GM18511 (cell line): ENCODE measurements around the gene XYLT1.

Source experiments
- ATAC-seq: cut with Tn5 transposase; IDR thresholded peaks from one replicate; pipeline ENCODE4 v1.9.1; 2021; ENCODE audit warnings: mild to moderate bottlenecking, moderate library complexity; ENCODE audit not compliant: unreplicated experiment

XYLT1 gene

DNA sequence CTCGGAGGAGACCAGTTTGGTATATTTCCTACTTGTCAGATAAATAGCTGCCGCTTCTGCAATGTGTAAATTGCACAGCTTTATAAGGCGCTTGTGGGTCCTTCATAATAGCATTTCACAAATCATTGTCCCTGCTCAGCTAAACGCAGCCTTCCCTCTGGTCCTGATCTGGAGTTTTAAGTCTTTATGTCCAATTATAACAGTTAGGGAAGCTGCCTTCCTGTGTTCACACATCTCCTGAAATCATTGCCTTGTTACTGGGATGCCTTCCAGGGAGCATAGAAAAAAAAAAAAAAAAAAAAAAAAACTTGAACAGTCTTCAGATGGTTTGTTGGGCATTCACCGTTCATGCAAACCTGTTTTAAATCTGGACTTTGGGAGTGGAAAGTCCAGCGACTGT, 342.0 kb downstream of the XYLT1 start:
- no peak for ATAC-seq

GRCh38 chr16:17126156-17126555, 344.6 kb downstream of the XYLT1 start:
- ATAC-seq: no peak

DNA sequence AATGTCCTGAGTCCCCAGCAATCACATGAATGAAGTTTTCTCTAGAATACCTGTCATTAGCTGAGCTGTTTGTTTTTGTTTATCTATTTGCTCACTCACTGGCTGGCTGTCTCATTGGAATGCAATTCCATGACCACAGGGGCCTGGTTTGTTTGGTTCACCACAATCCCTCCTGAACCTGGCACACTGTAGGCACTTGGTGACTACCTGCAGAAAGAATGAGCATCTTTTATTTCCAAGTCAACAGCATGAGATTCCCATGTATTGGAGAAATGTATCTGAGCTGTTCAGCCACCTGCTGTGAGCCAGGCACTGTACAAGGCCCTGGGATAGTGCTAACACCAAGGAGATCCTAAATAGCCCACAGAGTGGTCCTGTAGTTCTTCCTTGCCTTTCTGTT, 345.1 kb downstream of the XYLT1 start:
- no peak for ATAC-seq

GRCh38 chr16:17117906-17118577, 352.7 kb downstream of the XYLT1 start:
- ATAC-seq: no peak

DNA sequence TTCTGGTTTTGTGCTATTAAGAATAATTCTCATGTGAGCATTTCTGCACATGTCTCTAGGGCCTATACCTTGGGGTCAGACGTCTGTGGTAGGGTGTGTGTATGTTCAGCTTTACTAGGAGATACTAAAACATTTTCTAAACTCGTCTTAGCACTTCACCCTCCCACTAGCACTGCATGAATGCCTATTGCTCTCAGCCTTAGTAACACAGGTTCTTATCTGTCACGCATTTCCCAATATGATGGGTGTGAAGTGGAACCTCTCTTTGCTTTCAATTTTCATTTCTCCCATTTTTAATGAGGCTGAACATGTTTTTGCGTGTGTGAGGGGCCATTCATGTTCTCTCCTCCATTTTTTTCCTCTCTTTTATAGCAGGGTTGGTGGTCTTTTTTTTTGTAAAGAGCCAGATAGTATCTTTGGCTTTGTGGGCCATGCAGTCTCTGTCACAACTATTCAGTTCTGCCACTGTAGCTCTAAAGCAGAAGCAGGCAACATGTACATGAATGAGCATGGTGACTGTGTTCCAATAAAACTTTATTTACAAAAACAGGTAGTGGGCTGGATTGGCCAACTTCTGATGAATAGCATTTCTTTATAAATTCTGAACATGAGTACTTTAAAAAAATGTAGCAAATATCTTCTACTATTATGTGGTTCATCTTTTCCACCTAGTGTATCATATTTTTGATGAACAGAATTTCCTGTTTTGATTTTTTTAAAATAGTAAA, 354.0 kb downstream of the XYLT1 start:
- no peak for ATAC-seq

GRCh38 chr16:17109413-17109812, 361.3 kb downstream of the XYLT1 start:
- no peak for ATAC-seq

GRCh38 chr16:17108596-17108995, 362.2 kb downstream of the XYLT1 start:
- no peak for ATAC-seq

DNA sequence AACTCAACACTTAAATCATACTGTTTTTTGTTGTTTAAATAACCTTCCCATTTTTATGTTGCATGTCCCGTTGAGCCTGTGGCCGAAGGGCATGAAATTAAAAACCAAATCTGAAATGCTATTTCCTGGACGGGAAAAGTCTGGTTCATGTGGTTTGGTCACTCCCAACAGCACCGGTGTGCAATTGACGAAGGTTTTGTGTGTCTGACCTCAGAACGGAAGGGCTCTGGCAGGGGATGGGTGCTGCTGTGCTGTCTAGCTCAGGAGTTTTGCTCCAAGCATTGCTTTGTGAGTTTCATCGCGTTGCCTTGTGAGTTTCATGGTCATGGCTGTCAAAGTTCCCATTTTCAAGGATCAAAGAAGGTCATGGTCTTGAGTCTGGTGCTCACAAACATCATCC, 363.3 kb downstream of the XYLT1 start:
- no peak for ATAC-seq

DNA sequence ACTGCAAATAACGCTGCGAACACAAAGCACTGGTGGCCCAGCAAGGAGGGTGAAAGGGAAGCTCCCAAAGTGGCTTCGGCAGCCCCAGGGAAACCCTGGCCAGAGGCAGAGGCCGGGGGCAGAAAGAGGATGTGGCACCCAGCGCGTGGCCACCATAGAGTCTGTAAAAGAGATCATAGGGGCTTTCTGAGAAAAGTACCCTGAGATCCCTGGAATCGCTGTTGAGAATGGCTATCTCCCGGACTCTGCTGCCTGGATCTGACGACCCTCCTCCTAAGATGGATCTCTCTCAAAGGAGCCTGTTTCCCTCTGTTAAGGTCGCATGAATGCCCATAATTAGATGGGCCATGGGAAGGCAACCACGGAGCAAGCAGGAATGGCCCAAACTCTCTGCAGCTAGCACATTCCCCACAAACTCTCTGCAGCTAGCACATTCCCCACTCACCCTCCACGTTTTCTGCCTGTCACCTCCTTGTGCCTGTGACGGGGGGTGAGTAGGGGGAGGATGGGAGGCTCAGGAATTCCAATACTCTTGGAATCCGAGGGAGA, 364.4 kb downstream of the XYLT1 start:
- ATAC-seq: no peak

DNA sequence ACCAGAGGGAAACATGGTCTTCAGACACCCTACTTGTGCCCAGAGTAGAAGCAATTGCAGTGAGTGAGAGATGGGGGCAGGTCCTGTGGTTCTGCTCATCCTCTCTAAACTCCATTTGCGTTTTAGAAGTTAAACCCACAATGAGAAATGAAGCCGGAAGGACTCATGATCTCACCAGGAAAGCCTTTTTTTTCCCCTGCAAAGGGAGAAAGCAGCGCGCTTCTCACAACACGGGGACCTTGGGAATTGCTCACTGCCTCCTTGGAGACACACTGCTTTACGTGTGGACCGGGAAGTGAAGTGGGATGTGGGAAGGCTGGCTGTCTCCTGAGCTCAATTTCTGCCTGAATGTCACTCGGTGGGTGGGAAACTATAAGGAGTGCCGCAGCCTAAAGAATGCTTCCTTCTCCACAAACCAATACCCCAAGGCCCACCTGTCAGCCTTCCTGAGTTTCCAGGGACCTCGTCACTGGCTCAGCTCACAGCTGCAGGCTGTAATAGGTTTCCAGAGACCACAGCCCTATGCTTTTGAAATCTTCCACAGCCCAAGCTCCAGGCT, 365.4 kb downstream of the XYLT1 start:
- no peak for ATAC-seq

DNA sequence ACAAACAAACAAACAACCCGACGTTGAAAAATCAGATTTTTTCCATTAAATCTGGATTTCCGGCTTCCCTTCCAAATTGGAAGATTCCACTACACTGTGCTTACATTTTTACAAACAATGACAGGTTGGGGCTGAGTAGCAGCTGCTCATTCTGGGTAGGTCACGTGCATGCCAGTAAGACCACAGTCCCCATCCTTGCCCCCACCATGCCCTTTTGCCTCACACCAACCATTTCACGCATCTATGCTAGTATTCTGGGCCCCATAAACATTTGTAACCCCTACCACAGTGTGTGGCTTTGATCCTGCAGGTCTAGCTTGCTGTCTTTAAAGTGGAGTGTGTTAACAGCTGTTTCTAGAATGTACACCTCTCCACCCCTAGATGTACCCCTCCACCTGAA, 366.1 kb downstream of the XYLT1 start:
- no peak for ATAC-seq

GRCh38 chr16:17103216-17103615, 367.5 kb downstream of the XYLT1 start:
- no peak for ATAC-seq

DNA sequence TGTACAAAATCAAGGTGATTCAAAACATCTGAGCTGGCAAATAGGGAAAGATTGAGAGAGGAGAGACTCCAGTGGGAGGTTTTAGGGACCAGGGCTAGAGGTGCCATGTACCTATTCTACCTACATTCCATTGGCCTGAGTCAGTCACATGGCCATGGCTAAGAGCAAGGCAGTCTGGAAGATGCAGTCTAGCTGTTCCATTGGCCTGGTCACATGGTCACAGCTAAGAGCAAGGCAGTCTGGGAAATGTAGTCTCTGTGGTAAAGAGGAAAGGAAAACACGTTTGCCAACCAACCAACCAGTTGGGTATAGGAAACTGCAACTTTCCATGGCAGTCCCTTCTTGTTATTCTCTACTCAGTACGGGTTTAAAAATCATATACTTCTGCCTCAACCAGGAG, 369.1 kb downstream of the XYLT1 start:
- ATAC-seq: no peak

DNA sequence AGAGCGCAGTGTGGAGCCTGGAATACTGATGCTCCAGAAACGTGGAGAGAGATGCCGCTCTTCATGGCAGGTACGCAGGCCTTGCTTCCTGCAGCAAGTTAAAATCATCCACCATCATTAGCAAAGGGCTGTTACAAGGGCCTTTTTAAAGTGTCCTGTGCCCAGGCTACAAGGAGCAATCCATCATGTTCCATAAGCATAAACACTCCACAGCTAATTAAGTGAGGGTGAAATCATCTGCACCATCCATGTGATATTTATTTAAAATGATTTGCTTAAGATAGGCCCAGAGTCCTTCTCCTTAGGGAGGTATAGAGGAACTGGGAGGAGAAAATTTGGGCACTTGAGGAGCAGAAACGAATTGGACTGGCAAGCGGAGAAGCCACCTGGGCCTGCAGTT, 372.1 kb downstream of the XYLT1 start:
- ATAC-seq: no peak

- ATAC-seq: no peak
Measured at GRCh38 chr16:17084130-17084529, 386.6 kb downstream of the XYLT1 start.

DNA sequence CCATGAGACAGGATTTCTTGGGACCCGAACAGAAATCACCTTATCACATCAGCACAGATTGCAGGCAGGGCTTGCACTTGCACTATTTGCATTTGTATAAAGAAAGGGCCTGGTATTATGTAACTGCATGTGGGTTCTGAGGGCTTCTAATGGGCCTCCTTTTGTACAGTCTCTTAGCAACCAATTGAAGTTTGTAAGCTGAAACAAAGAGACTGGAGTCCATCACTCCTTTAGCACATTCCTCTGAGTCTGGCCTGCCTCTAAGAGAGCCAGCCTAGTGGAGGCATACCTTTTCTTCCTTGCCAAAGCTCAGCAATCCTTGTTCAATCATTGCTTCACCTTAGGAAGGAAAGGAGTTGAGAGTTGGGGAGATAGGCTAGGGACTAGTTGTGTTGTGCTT, 387.1 kb downstream of the XYLT1 start:
- no peak for ATAC-seq

DNA sequence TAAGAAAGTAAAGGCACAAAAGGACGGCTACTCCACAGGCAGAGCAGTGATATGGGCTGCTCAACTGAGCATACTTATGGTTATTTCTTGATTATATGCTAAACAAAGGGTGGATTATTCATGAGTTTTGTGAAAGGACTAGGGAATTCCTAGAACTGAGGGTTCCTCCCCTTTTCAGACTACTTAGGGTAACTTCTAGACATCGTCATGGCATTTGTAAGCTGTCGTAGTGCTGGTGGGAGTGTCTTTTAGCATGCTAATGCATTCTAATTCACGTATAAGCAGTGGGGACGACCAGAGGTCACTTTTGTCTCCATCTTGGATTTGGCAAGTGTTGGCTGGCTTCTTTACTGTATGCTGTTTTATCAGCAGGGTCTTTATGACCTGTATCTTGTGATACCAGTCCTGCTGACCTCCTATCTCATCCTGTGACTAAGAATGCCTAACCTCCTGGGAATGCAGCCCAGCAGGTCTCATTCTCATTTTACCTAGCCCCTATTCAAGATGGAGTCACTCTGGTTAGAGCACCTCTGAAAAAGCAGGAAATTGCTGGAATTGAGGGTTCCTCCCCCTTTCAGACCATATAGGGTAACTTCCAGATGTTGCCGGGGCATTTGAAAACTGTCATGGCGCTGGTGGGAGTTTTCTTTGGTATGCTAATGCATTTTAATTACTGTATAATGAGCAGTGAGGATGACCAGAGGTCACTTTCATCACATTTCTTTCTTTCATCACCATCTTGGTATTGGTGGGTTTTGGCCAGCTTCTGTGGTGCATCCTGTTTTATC, 388.5 kb downstream of the XYLT1 start:
- ATAC-seq: no peak

DNA sequence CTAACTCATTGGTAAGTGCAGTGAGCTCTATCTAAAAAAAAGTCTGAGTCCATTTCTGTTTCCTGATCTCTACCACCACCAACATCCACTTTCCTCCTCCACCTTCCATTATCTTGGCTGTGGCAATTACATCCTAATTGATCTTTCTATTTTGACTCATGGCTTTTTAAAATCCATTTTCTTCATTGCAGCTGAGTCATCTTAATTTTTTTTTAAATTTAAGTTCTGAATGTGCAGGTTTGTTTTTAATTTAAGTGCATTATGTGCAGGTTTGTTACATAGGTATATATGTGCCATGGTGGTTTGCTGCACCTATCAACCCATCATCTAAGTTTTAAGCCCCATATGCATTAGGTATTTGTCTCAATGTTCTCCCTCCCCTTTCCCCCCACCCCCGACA, 390.7 kb downstream of the XYLT1 start:
- no peak for ATAC-seq

GRCh38 chr16:17078931-17079631, 391.7 kb downstream of the XYLT1 start:
- no peak for ATAC-seq

DNA sequence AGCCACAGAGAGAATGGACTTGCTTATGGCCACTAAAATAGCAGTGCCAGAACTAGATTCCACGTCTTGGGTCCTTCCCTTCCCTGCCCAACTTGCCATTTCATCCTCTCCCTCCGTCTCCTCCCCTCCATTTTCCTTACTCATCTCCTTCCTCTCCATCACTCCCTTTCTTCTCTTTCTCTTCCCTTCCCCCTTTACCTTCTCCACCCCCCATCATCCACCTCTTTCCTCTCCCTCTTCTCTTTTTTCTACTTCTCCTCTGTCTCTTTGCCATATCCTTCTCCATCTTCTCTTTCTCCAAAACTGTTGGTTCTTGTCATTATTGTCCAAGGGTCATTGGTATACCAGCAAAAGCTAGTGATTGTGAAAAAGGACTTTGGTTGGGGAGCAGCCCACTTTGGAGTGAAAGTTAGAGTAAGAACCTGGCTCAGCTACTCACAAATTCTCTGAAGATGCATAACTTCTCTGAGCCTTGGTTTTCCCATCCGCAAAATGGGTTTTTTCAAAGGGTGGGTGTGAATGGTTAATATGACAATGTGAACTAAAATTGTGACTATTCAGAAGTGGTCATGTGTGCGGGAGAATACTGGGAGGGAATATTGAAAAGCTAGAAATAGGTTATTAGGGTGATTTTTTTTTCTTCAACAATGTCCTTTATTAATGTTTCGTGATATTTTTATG, 393.8 kb downstream of the XYLT1 start:
- no peak for ATAC-seq
